ENCODE measurements around the gene ACOT13.
"Not testable (repeated sequence)": the region's sequence is repeated elsewhere in the genome, so short reads cannot be mapped to it uniquely, and the experiment has no call there.

The ACOT13 gene

GRCh38 chr6:24692415-24692814, 25.5 kb downstream of the ACOT13 start:
- no peak for DNase-seq (ENCODE audit: low spot score)

- no peak for DNase-seq (ENCODE audit: low spot score)
Measured at GRCh38 chr6:24692848-24693592, 26.1 kb downstream of the ACOT13 start.

GRCh38 chr6:24694198-24694597, 27.3 kb downstream of the ACOT13 start:
- no peak for DNase-seq (ENCODE audit: low spot score)

GRCh38 chr6:24695635-24696034, 28.8 kb downstream of the ACOT13 start:
- DNase-seq (ENCODE audit: low spot score), result not testable (repeated sequence)

DNA sequence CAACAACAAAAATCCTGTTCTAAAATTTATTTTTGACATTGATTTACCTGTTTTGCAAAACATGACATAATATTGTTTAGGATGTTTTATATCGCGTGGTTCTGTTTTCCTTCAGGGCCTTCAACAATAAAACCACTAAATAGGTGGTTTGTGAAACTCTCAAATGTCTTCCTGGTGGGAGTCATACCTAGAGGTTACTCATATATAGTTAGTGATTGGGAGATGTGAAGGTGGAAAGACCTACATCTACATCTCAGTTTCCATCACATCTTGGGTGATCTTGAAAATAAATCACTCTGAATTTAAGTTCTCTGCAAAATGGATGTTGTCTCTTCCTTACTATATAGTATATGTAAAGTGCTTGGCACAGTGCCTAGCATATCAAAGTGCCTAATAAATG, 29.2 kb downstream of the ACOT13 start:
- DNase-seq (ENCODE audit: low spot score), result no peak

- DNase-seq (ENCODE audit: low spot score), result no peak
Measured at GRCh38 chr6:24699521-24700359, 32.9 kb downstream of the ACOT13 start.

GRCh38 chr6:24702720-24703282, 35.9 kb downstream of the ACOT13 start:
- no peak for DNase-seq (ENCODE audit: low spot score)

GRCh38 chr6:24704468-24704867, 37.6 kb downstream of the ACOT13 start:
- DNase-seq (ENCODE audit: low spot score), result no peak

GRCh38 chr6:24708612-24709011, 41.7 kb downstream of the ACOT13 start:
- no peak for DNase-seq (ENCODE audit: low spot score)

- DNase-seq (ENCODE audit: low spot score), result no peak
Measured at GRCh38 chr6:24709014-24709711, 42.3 kb downstream of the ACOT13 start.

DNA sequence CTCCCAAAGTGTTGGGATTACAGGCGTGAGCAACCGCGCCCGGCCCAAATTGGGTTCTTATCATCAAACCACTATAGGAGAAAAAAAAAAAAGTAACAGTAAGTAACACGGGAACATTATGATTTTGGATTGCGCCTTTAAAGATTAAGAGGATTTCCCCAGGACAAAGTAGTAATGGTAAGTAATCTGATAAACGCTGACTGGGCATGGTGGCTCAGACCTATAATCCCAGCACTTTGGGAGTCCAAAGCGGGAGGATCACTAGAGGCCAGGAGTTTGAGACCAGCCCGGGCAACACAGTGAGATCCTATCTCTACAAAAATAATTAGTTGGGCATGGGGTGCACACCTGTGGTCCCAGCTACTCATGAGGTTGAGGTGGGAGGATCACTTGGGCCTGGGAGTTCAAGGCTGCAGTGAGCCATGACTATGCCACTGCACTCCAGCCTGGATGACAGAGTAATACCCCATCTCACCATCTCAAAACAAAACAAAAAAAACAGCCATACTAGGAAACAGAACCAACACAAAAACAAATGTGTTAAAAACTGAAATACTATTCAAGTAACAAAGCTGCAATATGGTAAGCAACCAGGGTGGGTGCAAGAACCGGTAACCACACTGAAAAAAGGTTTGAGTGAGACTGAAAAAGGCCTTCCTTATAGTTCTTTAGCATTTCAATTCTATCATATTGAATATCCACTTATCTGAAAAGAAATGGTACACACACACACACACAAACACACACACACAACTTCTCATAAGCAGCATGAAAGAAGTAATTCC, 43.8 kb downstream of the ACOT13 start:
- no peak for DNase-seq (ENCODE audit: low spot score)

- not testable (repeated sequence) for DNase-seq (ENCODE audit: low spot score)
Measured at GRCh38 chr6:24716602-24717148, 49.8 kb downstream of the ACOT13 start.

GRCh38 chr6:24718449-24719124, 51.7 kb downstream of the ACOT13 start:
- no peak for DNase-seq (ENCODE audit: low spot score)

- DNase-seq (ENCODE audit: low spot score), result no peak
Measured at GRCh38 chr6:24719125-24719971, 52.5 kb downstream of the ACOT13 start, which contains the start of gene C6orf62. Gene C6orf62 (minus strand): TSS chr6:24719154. CDS start chr6:24718668, 486 bp downstream.

DNA sequence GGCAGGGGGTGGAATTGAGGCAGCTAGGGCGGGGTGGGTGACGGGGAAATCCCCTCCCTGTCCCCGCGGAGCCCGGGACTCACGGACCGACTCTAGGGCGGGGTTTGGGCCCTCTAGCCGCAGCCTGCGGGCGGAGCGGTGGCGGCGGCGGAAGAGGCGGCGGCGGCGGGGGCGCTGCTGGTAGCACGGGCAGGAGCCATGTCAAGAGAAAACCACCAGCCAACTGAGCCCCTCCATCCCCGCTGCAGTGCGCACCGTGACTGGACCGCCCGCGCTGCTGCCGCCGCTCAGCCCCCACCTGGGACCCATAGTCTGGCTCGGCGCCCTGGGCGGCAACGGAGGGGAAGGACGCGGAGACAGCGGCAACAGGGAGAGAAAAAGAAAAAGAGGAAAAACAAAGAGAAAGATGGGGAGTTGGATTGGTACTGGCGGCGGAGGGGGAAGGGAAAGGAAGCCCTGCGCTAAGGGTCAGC, 53.3 kb downstream of the ACOT13 start:
- DNase-seq (ENCODE audit: low spot score), result no peak

DNA sequence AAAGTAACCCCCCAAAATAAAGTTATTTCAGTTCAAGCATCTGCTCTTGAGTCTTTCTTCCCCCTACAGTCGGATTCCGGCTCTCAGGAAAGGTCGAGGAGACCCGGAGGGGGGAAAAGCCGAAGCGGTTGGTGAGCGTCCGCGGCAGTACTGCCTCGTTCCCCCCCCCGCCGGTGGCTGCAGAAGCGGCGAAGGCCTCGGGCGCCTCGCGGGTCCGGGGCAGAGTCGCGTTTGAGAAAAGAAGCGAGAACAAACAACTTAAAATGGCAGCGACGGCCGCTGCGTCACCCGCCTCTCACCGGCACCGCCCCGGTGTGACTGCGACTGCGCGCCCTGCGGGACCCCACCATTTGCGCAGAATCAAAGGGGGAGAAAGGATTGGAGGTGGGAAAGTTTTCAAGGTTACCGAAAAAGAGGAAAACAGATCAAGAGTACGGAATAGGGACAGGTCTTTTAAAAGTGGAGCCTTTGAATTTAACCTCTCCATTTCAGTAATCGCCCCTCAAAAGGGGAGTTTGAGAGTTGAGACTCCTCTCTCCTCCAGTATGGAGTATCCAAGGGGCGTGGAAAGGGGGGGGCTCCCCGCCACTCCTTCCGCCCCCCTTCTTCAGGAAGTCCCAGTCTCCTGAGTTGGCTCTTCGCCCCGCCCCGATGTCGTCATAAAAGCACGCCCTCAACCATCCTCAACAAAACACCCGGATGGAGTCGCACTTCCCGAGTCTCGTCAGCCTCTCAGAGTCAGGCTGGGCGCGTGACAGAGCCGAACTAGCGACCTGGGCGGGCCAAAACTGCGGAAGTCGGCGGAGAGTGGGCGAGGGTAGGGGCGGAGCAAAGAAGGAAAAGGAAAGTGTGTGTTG, 54.0 kb downstream of the ACOT13 start:
- DNase-seq (ENCODE audit: low spot score), result peak; percentile 78

DNA sequence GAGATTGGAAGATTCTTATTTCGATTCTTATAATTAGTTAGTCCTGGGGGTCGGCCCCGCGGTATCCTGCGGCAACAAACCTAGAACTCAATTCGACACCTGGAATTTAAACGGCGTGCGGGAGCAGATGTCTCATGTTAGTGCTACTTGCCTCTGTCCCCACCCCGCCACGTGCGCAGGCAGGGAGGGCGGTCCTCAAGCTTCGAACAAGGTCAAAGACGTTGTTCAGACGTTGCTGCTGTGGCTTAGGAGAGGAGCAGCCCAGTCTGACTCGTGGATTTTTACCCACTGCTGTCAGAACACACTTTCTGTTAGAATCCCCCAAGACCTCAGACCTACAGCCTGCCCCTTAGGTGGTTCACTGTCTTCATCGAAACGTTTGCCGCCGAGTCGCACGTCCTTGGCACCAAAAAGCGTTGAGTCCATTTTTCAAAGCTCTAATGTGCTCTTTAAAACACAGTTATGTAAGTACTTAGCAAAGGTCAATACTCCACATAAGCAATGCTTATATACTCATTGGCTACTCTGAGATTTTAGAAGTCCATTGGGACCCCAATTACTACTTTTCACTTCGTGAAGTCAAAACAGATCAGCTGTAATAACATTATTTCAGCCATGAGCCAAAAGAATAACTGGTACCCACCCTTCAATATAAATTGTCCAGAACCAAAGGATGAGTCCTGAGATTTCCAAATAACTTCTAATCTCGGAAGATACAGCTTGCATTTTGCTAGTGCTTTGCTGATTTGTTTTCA, 54.8 kb downstream of the ACOT13 start:
- DNase-seq (ENCODE audit: low spot score), result peak; percentile 31

DNA sequence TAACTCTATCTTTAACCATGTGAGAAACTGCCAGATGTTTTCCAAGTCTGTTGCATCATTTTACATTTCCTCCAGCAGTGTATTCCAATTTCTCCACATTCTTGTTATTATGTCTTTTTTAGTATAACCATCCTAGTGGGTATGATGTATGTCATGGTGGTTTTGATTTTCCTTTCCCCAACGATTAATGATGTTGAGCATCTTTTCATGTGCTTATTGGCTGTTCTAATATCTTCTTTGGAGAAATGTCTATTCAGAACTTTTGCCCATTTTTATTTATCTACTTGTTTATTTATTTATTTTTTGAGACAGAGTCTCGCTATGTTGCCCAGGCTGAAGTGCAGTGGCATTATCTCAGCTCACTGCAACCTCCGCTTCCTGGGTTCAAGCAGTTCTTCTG, 56.4 kb downstream of the ACOT13 start:
- no peak for DNase-seq (ENCODE audit: low spot score)

Data from HuH-7.5 (cell line).